Thoracic aorta (tissue), 2 donors: Measurements from ENCODE around the gene CACNA2D3. TPM values are rescaled to one million over a fixed set of nuclear protein-coding genes. Genes with fewer than 3 reads are reported as not detected.

ENCODE experiments used
- ATAC-seq: fragments of 150-250 bp; one replicate; pipeline ENCODE4 v1.8.0; 2017; ENCODE audit warnings: low read depth; ENCODE audit not compliant: insufficient number of reproducible peaks, low FRiP score
- DNase-seq: peaks from one replicate; pipeline ENCODE4 v3.0.0-alpha.2; 2020; ENCODE audit warnings: low spot score
- H3K27ac ChIP-seq, 2 donors: fragments of 200-600 bp; sonication (generic); 1 replicate in 1 of 2; 2 replicates in 1 of 2; pipeline ENCODE4 v1.5.1; 2016; ENCODE audit warnings: mild to moderate bottlenecking in 2 of 2, moderate library complexity in 2 of 2
- H3K27me3 ChIP-seq: fragments of 200-600 bp; sonication (generic); replicated peaks from 2 replicates; pipeline ENCODE4 v1.6.0; 2016; ENCODE audit warnings: mild to moderate bottlenecking; ENCODE audit not compliant: insufficient read depth
- H3K36me3 ChIP-seq: fragments of 200-600 bp; sonication (generic); one replicate; pipeline ENCODE4 v1.5.1; 2016
- H3K4me1 ChIP-seq, 2 donors: fragments of 200-600 bp; sonication (generic); 1 replicate in 1 of 2; 2 replicates in 1 of 2; pipeline versions ENCODE4 v1.5.1 to v1.6.0; 2016; ENCODE audit warnings: low read depth in 2 of 2, mild to moderate bottlenecking in 1 of 2; ENCODE audit not compliant: control insufficient read depth in 1 of 2
- H3K4me3 ChIP-seq: fragments of 200-600 bp; sonication (generic); 2 replicates; pipeline ENCODE4 v1.5.1; 2016; ENCODE audit warnings: mild to moderate bottlenecking
- H3K9me3 ChIP-seq: fragments of 200-600 bp; sonication (generic); 2 replicates; pipeline ENCODE4 v1.5.1; 2016
- total RNA-seq, 2 donors: library from RNA; depleted of rRNA; stranded (reverse); fragments of >200 nt; gene quantifications; one replicate each; pipeline versions ENCODE4 v1.1.0 to v1.2.3, GENCODE V29; 2016
- TF ChIP-seq, protein P1 (sequence below): fragments of 200-600 bp; sonication (generic); IDR thresholded peaks from one replicate; pipeline ENCODE4 v1.5.1; 2019; ENCODE audit warnings: antibody characterized with exemption

The CACNA2D3 gene
- total RNA-seq, 2 donors from 2014 or later = 3.2 to 4.0 TPM

DNA sequence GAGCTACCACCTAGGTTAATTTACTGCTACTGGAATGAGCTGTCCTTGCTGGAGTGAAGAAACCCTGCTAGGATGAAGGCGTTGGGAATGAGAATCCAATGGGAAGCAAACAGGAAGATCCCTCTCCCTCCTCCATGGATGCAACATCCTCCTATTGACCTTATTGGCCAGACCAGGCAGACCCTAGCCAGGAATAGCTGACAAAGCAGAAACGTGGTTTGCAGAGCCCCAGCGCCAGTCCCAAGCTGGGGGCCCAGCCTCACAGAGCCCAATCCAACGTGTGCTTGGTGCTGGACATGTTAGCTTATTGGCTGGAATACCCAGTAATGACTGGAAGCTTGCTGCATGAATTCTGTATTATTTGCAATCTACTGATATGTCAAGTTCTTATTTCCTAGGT, 532.4 kb downstream of the CACNA2D3 start:
- TF ChIP-seq, protein P1, sequence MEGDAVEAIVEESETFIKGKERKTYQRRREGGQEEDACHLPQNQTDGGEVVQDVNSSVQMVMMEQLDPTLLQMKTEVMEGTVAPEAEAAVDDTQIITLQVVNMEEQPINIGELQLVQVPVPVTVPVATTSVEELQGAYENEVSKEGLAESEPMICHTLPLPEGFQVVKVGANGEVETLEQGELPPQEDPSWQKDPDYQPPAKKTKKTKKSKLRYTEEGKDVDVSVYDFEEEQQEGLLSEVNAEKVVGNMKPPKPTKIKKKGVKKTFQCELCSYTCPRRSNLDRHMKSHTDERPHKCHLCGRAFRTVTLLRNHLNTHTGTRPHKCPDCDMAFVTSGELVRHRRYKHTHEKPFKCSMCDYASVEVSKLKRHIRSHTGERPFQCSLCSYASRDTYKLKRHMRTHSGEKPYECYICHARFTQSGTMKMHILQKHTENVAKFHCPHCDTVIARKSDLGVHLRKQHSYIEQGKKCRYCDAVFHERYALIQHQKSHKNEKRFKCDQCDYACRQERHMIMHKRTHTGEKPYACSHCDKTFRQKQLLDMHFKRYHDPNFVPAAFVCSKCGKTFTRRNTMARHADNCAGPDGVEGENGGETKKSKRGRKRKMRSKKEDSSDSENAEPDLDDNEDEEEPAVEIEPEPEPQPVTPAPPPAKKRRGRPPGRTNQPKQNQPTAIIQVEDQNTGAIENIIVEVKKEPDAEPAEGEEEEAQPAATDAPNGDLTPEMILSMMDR = no peak
- Histone ChIP-seq H3K27me3 (no peaks in the 10 kb centered on the region), H3K27ac (no peak overlapping the region), H3K4me3 (no peak overlapping the region), H3K9me3 (no peaks in the 10 kb centered on the region), H3K36me3 (no peaks in the 10 kb centered on the region), H3K4me1 (no peaks in the 10 kb centered on the region)
- no peak for DNase-seq
- no peak for ATAC-seq

DNA sequence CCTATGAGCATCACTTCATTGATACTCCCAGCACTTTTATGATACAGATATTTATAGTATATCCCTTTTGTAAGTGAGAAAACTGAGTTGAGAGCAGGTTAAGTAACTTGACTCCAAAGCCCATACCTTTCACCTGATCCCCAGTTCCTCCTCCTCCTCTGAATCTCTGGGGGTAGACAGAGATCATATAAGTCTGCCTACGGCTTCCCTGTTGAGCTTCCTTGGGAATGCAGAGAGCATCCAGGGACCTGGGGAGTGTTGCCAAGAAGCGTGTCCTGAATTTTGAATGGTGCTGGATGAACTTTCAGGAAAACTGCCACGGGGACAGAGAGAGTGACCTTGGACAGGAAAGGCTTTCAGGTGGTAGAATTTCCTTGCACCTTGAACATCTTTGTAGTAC, 537.0 kb downstream of the CACNA2D3 start:
- peaks cover 0 to 10% of the 10 kb centered on the region in 2 donors for H3K4me1 ChIP-seq
- no peaks in the 10 kb centered on the region for H3K9me3 ChIP-seq
- no peak overlapping the region for H3K27ac ChIP-seq
- no peak for DNase-seq
- ATAC-seq = no peak
- TF ChIP-seq, protein P1 = no peak
- H3K27me3 ChIP-seq = no peaks in the 10 kb centered on the region
- H3K36me3 ChIP-seq = no peaks in the 10 kb centered on the region
- no peak overlapping the region for H3K4me3 ChIP-seq

DNA sequence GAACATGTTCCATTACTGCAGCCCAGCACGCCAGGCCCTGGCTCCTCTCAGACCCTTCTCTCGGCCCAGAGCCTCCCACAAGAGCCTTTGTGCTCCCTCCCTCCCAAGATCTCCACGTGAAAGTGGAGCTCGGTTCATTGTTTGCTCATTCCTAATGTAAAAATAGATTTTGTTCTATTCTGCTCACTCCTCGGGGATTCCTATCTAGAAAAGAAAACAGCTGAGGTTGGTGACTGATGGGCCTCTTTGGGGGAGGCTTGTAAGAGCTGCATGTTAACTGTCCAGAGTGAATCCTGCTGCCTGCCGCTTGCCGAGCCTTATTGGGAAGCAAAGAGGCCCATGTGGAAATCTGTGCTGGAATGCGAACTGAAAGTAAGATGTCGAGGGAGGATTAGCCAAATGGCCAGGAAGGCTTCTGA, 538.4 kb downstream of the CACNA2D3 start:
- DNase-seq (no peak), ATAC-seq (no peak)
- Histone ChIP-seq H3K27ac (peak overlapping the region; percentile 1 to 69), H3K4me1 (peaks cover 0 to 10% of the 10 kb centered on the region in 2 donors), H3K9me3 (no peaks in the 10 kb centered on the region), H3K27me3 (no peaks in the 10 kb centered on the region), H3K36me3 (no peaks in the 10 kb centered on the region), H3K4me3 (peak overlapping the region; percentile 54)
- TF ChIP-seq, protein P1 = no peak

DNA sequence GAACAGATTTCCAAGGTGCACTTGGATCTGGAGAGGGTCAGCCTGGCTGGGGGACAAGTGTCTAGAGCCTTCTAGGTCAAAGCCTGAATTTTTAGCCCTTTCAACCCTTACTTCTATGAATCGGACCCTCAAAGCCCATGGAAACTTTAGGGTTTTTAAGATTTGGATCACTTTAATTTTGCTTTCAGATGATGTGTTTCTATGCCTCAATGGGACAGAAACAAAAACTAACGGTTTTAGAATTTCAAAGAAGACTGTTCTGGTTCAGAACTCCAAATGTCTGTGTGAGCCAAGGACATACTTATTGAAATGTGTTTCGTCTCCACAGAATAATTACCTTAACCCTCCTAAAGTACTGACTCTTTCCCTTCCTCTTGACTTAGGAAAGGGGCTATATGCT, 538.8 kb downstream of the CACNA2D3 start:
- ATAC-seq = no peak
- no peaks in the 10 kb centered on the region for H3K27me3 ChIP-seq
- H3K9me3 ChIP-seq = no peaks in the 10 kb centered on the region
- H3K36me3 ChIP-seq = no peaks in the 10 kb centered on the region
- H3K4me3 ChIP-seq = peak overlapping the region; percentile 54
- TF ChIP-seq, protein P1 = no peak
- DNase-seq = no peak
- H3K4me1 ChIP-seq = peaks cover 0 to 10% of the 10 kb centered on the region in 2 donors
- peak overlapping the region; percentile 1 to 69 for H3K27ac ChIP-seq

- TF ChIP-seq, protein P1 = no peak
- H3K27me3 ChIP-seq = no peaks in the 10 kb centered on the region
- no peak for DNase-seq
- H3K4me1 ChIP-seq = peaks cover 0 to 10% of the 10 kb centered on the region in 2 donors
- H3K36me3 ChIP-seq = no peaks in the 10 kb centered on the region
- ATAC-seq = no peak
- H3K27ac ChIP-seq = no peak overlapping the region
- H3K4me3 ChIP-seq = no peak overlapping the region
- H3K9me3 ChIP-seq = no peaks in the 10 kb centered on the region
These were observed 541.2 kb downstream of the CACNA2D3 start for GRCh38 chr3:54663501-54664011.
